ENCODE results near the gene TECPR1. TPM values are rescaled to one million over a fixed set of nuclear protein-coding genes. Genes with fewer than 3 reads are reported as not detected.

Gene TECPR1
- total and polyA plus RNA-seq, 2 donors (not counting 1 experiment from before 2014, with no cell fraction given), result 20.9 to 52.2 TPM

GRCh38 chr7:98235901-98236300 is 16.1 kb downstream of the TECPR1 start:
- POLR2A ChIA-PET, result no interaction called here
- no peaks in the 10 kb centered on the region for H3K27me3 Mint-ChIP-seq
- WGBS (ENCODE audit: insufficient coverage), result 93% methylated on average over 11 of the region's 11 CpGs

More at GRCh38 chr7:98235901-98236300, 16.1 kb downstream of the TECPR1 start:
- no peak for TF ChIP-seq CTCF (IDR thresholded peaks at IDR 0.05)
- TF ChIP-seq EZH2 (IDR thresholded peaks at IDR 0.05; ENCODE audit: borderline replicate concordance, insufficient read depth, low read depth, low read length, poor library complexity, severe bottlenecking), result no peak
- H3K4me3 Mint-ChIP-seq, result no peak overlapping the region
- no peaks in the 10 kb centered on the region for H3K4me1 ChIP-seq (ENCODE audit: control insufficient read depth in 2 of 2, insufficient read depth in 2 of 2, low read length in 2 of 2)
- H2AFZ ChIP-seq (ENCODE audit: insufficient read depth, low read depth, low read length, poor library complexity, severe bottlenecking), result no peak overlapping the region
- no peaks in the 10 kb centered on the region for H3K79me2 ChIP-seq (ENCODE audit: control insufficient read depth, insufficient read depth, low read length)
- peaks cover 0 to 48% of the 10 kb centered on the region in 2 experiments for H3K36me3 ChIP-seq (replicated peaks in 1 of 2; ENCODE audit: control extremely low read depth in 1 of 2, control insufficient read depth in 1 of 2, extremely low read depth in 1 of 2, insufficient read depth in 2 of 2, low read length in 1 of 2)
- no peaks in the 10 kb centered on the region for H3K4me1 Mint-ChIP-seq
- no peak for ATAC-seq (ENCODE audit: low read depth)
- H3K27ac Mint-ChIP-seq, result no peak overlapping the region
- no peaks in the 10 kb centered on the region for H3K9me3 Mint-ChIP-seq (ENCODE audit: insufficient read depth)
- no peaks in the 10 kb centered on the region for H3K27me3 ChIP-seq (replicated peaks in 1 of 4; ENCODE audit: control extremely low read depth in 1 of 4, control insufficient read depth in 3 of 4, insufficient read depth in 4 of 4, low read length in 3 of 4)
- DNase-seq, result no peak
- no peaks in the 10 kb centered on the region for H4K20me1 ChIP-seq (ENCODE audit: control insufficient read depth, insufficient read depth, low read length, poor library complexity, severe bottlenecking)
- H3K4me3 ChIP-seq (ENCODE audit: control extremely low read depth in 1 of 5, extremely low read depth in 1 of 5, insufficient read depth in 1 of 5, low read depth in 2 of 5, low read length in 4 of 5), result no peak overlapping the region
- CTCF ChIA-PET, result no interaction called here
- H3K4me2 ChIP-seq (replicated peaks; ENCODE audit: low read depth, low read length, poor library complexity, severe bottlenecking), result no peak overlapping the region
- H3K27ac ChIP-seq (ENCODE audit: low read length in 2 of 2), result no peak overlapping the region
- intact Hi-C loops (cut with micrococcal nuclease), result no loop called here
- H3K9ac ChIP-seq (ENCODE audit: low read length), result no peak overlapping the region
- no peaks in the 10 kb centered on the region for H3K9me3 ChIP-seq (ENCODE audit: control extremely low read depth in 1 of 3, control insufficient read depth in 2 of 3, insufficient read depth in 1 of 3, low read length in 2 of 3)

Data from B cell (primary cell).